Karpas-422 (cell line): ENCODE measurements around the gene CNTNAP2. TPM values are rescaled to one million over a fixed set of nuclear protein-coding genes. Genes with fewer than 3 reads are reported as not detected.

Source experiments
- DNase-seq: peaks from one replicate; pipeline ENCODE4 v3.0.0-alpha.2; 2015
- H2AFZ ChIP-seq: fragments of 200-600 bp; sonication (generic); 2 replicates; pipeline ENCODE4 v1.6.1; 2014; ENCODE audit warnings: antibody characterized with exemption, low read length, mixed read lengths
- H3K27ac ChIP-seq: fragments of 200-600 bp; sonication (generic); 2 replicates; pipeline ENCODE4 v1.5.1; 2014; ENCODE audit warnings: mild to moderate bottlenecking, low read length, moderate library complexity
- H3K27me3 ChIP-seq: fragments of 200-600 bp; sonication (generic); 2 replicates; pipeline ENCODE4 v1.6.1; 2014; ENCODE audit warnings: low read length, mixed read lengths
- H3K36me3 ChIP-seq: fragments of 200-600 bp; sonication (generic); 2 replicates; pipeline ENCODE4 v1.6.1; 2014; ENCODE audit warnings: low read length, mixed read lengths; ENCODE audit not compliant: insufficient read depth
- H3K4me1 ChIP-seq: fragments of 200-600 bp; sonication (generic); 2 replicates; pipeline ENCODE4 v1.6.1; 2014; ENCODE audit warnings: mild to moderate bottlenecking, low read length, mixed read lengths
- H3K4me2 ChIP-seq: fragments of 200-600 bp; sonication (generic); 2 replicates; pipeline ENCODE4 v1.6.1; 2014; ENCODE audit warnings: low read length, low read depth, mild to moderate bottlenecking; ENCODE audit not compliant: poor library complexity, severe bottlenecking
- H3K4me3 ChIP-seq: fragments of 200-600 bp; sonication (generic); 2 replicates; pipeline ENCODE4 v1.5.1; 2014; ENCODE audit warnings: mild to moderate bottlenecking, antibody characterized with exemption, low read length, mixed read lengths
- H3K79me2 ChIP-seq: fragments of 200-600 bp; sonication (generic); 2 replicates; pipeline ENCODE4 v1.6.1; 2014; ENCODE audit warnings: mild to moderate bottlenecking, low read length, mixed read lengths
- H3K9ac ChIP-seq: fragments of 200-600 bp; sonication (generic); 2 replicates; pipeline ENCODE4 v1.6.0; 2014; ENCODE audit warnings: low read length
- H3K9me2 ChIP-seq: fragments of 200-600 bp; sonication (generic), shearing (Covaris generic); replicated peaks from 2 replicates; pipeline ENCODE4 v1.6.0; 2014; ENCODE audit warnings: mild to moderate bottlenecking, low read length, moderate library complexity; ENCODE audit not compliant: insufficient read depth
- H3K9me3 ChIP-seq: fragments of 300-700, 200-600 bp; sonication (generic); 2 replicates; pipeline ENCODE4 v1.6.1; 2014; ENCODE audit warnings: low read length, mixed read lengths
- H4K20me1 ChIP-seq: fragments of 200-600 bp; sonication (generic); 2 replicates; pipeline ENCODE4 v1.6.1; 2014; ENCODE audit warnings: mild to moderate bottlenecking, antibody characterized with exemption, low read length, low read depth; ENCODE audit not compliant: insufficient read depth
- total RNA-seq: library from RNA; depleted of rRNA; stranded (reverse); fragments of >200 nt; shearing (Covaris generic); gene quantifications from 2 replicates; pipeline ENCODE4 v1.2.3, GENCODE V29; 2014; ENCODE audit warnings: low replicate concordance

Gene CNTNAP2
- total RNA-seq, 1 experiment from 2014 or later: not detected

DNA sequence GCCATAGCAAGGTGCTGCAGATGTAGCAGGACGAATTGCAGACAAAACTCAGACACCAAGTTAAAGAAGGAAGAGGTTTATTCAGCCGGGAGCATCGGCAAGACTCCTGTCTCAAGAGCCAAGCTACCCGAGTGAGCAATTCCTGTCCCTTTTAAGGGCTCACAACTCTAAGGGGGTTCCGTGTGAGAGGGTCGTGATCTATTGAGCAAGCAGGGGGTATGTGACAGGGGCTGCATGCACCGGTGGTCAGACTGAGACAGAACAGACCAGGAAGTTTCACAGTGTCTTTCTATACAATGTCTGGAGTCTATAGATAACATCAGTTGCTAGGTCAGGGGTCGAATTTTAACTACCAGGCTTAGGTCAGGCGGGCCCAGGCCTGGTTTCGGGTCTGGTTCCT is 2252.0 kb downstream of the CNTNAP2 start:
- Histone ChIP-seq H3K9me3 (no peaks in the 10 kb centered on the region), H2AFZ (no peak overlapping the region), H3K27ac (no peak overlapping the region), H3K9ac (no peak overlapping the region), H3K79me2 (no peaks in the 10 kb centered on the region), H3K36me3 (no peaks in the 10 kb centered on the region), H4K20me1 (no peaks in the 10 kb centered on the region), H3K27me3 (no peaks in the 10 kb centered on the region), H3K4me2 (no peak overlapping the region), H3K4me3 (no peak overlapping the region), H3K9me2 (no peaks in the 10 kb centered on the region), H3K4me1 (no peaks in the 10 kb centered on the region)
- DNase-seq: no peak

GRCh38 chr7:148371280-148371937 is 2254.8 kb downstream of the CNTNAP2 start:
- H3K79me2 ChIP-seq: no peaks in the 10 kb centered on the region
- H3K9me2 ChIP-seq: no peaks in the 10 kb centered on the region
- no peaks in the 10 kb centered on the region for H3K27me3 ChIP-seq
- H3K4me2 ChIP-seq: no peak overlapping the region
- no peak overlapping the region for H3K9ac ChIP-seq
- H4K20me1 ChIP-seq: no peaks in the 10 kb centered on the region
- H3K36me3 ChIP-seq: no peaks in the 10 kb centered on the region
- H3K9me3 ChIP-seq: no peaks in the 10 kb centered on the region
- no peaks in the 10 kb centered on the region for H3K4me1 ChIP-seq
- no peak overlapping the region for H3K27ac ChIP-seq
- H3K4me3 ChIP-seq: no peak overlapping the region
- DNase-seq: no peak
- no peak overlapping the region for H2AFZ ChIP-seq

GRCh38 chr7:148374396-148375259 is 2258.0 kb downstream of the CNTNAP2 start:
- Histone ChIP-seq H3K4me2 (no peak overlapping the region), H3K79me2 (no peaks in the 10 kb centered on the region), H3K9ac (no peak overlapping the region), H3K9me3 (no peaks in the 10 kb centered on the region), H3K36me3 (no peaks in the 10 kb centered on the region), H3K27me3 (no peaks in the 10 kb centered on the region), H4K20me1 (no peaks in the 10 kb centered on the region), H3K4me1 (no peaks in the 10 kb centered on the region), H3K27ac (no peak overlapping the region), H2AFZ (no peak overlapping the region), H3K9me2 (no peaks in the 10 kb centered on the region), H3K4me3 (no peak overlapping the region)
- no peak for DNase-seq

- no peaks in the 10 kb centered on the region for H3K9me2 ChIP-seq
- H3K79me2 ChIP-seq: no peaks in the 10 kb centered on the region
- no peaks in the 10 kb centered on the region for H4K20me1 ChIP-seq
- H3K27me3 ChIP-seq: no peaks in the 10 kb centered on the region
- H3K36me3 ChIP-seq: no peaks in the 10 kb centered on the region
- no peaks in the 10 kb centered on the region for H3K9me3 ChIP-seq
- no peak overlapping the region for H3K4me3 ChIP-seq
- H3K9ac ChIP-seq: no peak overlapping the region
- DNase-seq: no peak
- H3K4me2 ChIP-seq: no peak overlapping the region
- H3K4me1 ChIP-seq: no peaks in the 10 kb centered on the region
- H2AFZ ChIP-seq: no peak overlapping the region
- no peak overlapping the region for H3K27ac ChIP-seq
These were observed 2263.1 kb downstream of the CNTNAP2 start for GRCh38 chr7:148379677-148380076.

DNA sequence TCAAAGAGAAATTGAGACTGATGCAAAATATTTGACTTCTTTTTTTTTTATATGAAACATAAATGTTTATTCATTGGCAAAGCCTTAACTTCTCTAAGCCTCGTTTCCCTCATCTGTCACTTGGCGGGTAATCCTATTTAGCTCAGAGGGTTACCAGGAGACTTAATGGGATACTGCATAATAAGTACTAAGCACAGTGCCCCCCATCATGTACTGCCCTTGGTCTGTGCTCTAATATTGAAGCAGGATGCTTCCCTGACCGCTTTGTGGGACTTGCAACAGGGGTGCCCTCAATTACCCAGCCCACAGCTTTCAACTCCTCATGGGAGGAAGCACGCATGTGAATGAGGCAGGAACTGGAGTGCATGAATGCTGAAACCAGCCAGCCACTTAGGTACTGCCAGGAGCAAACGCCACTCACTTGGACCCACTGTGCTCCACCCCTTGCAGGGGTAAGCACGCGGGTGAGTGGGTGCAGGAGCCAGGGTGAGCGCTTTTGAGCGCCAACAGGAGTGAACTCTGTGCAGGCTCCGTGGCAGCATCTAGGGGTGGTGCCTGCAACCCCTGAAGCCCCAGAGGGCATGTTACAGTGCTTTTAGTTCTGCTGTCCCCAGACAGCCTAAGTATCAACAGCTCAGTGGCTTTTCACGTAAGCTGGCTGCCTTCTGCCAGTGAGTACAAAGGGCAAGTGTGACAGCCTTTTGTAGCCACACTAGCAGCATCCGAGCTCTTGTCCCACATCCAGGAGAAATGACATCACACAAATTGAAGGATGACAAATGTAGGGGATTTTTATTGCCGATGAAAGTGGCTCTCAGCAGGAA is 2264.2 kb downstream of the CNTNAP2 start:
- Histone ChIP-seq H3K27me3 (no peaks in the 10 kb centered on the region), H4K20me1 (no peaks in the 10 kb centered on the region), H3K79me2 (no peaks in the 10 kb centered on the region), H3K9me2 (no peaks in the 10 kb centered on the region), H2AFZ (no peak overlapping the region), H3K36me3 (no peaks in the 10 kb centered on the region), H3K4me2 (no peak overlapping the region), H3K4me3 (no peak overlapping the region), H3K4me1 (no peaks in the 10 kb centered on the region), H3K9ac (no peak overlapping the region), H3K9me3 (no peaks in the 10 kb centered on the region), H3K27ac (no peak overlapping the region)
- DNase-seq: no peak

DNA sequence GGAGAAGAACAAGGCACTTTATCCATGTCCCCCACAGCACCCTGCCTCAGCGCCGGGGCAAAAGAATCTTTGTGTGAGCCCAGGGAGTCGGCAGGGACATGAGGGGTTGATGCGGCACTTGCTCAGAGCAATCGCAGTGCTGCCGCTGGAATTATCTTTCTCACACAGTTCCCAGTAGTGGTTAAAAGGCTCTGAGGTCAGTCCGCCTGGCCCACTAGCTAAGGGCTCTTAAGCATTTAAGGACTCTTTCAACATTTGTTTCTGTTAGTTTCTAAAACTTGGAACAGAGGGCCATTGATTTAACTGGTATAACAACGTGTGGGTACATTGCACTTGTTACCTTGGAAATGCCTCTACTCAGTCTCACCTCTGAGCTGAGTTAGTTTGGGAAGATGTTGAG is 2266.0 kb downstream of the CNTNAP2 start:
- Histone ChIP-seq H3K4me3 (no peak overlapping the region), H3K4me1 (no peaks in the 10 kb centered on the region), H3K36me3 (no peaks in the 10 kb centered on the region), H3K79me2 (no peaks in the 10 kb centered on the region), H3K27ac (no peak overlapping the region), H3K9ac (no peak overlapping the region), H2AFZ (no peak overlapping the region), H3K9me3 (no peaks in the 10 kb centered on the region), H3K27me3 (no peaks in the 10 kb centered on the region), H3K9me2 (no peaks in the 10 kb centered on the region), H4K20me1 (no peaks in the 10 kb centered on the region), H3K4me2 (no peak overlapping the region)
- no peak for DNase-seq

- Histone ChIP-seq H3K27me3 (no peaks in the 10 kb centered on the region), H3K9me3 (no peaks in the 10 kb centered on the region), H4K20me1 (no peaks in the 10 kb centered on the region), H3K36me3 (no peaks in the 10 kb centered on the region), H3K4me1 (no peaks in the 10 kb centered on the region), H3K9ac (no peak overlapping the region), H3K4me3 (no peak overlapping the region), H2AFZ (no peak overlapping the region), H3K4me2 (no peak overlapping the region), H3K27ac (no peak overlapping the region), H3K79me2 (no peaks in the 10 kb centered on the region), H3K9me2 (no peaks in the 10 kb centered on the region)
- no peak for DNase-seq
These were observed 2267.1 kb downstream of the CNTNAP2 start for GRCh38 chr7:148383651-148384050.
